GM19351 (cell line): ENCODE results near the gene UFSP2.

Source experiments
- ATAC-seq: cut with Tn5 transposase; IDR thresholded peaks from one replicate; pipeline ENCODE4 v1.9.1; 2021; ENCODE audit warnings: mild to moderate bottlenecking, moderate library complexity; ENCODE audit not compliant: unreplicated experiment

The UFSP2 gene

DNA sequence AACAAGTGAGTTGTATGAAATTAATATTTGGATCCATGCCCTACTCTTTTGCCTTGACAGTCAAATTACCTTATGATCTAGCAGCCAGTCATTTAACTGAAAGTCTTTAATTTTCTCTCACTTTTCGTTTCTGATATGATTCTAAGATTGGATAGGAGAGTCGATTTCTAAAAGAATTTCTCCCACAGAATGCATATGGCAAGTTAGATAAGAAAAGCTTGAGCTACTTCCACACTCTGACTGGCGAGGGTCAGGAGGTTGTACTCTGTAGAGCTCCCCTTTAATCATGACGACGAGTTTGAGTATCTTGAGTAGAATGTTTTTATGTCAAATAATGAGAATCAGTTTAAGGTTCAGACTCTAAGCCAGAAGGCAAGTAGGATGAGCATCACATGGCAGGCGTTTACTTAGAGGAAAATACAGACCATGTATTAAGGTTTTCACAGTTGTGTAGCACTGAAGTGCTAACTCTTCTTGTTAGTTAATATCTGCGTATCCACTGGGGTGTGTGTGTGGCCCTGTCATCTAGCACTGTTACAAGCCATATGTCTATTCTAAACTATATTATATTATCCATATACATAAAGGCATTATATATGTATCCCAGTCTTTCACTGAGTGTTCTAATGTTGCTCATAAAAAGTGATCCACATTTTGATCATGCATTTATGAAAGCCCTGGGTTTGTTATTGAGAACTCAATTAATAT lies 67.9 kb downstream of the UFSP2 start:
- no peak for ATAC-seq

DNA sequence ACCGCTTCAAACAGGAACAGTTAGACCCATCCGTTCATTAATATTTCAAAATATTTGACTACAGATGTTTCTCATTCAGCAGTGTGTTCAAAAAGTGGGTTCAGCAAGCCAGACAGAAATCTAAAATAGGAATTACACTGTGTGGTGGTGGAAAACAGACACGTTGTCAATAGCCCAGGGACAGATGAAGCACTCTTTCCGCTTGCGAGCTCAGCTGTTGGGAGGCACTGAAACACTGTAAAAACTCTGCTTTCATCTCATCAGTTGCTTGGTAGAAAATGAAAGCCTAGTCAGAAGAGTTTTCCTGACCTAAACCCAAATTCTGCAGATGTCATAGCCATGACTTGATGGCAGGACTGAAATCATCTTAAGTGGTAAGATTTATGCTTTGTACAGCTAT lies 68.6 kb downstream of the UFSP2 start:
- no peak for ATAC-seq

DNA sequence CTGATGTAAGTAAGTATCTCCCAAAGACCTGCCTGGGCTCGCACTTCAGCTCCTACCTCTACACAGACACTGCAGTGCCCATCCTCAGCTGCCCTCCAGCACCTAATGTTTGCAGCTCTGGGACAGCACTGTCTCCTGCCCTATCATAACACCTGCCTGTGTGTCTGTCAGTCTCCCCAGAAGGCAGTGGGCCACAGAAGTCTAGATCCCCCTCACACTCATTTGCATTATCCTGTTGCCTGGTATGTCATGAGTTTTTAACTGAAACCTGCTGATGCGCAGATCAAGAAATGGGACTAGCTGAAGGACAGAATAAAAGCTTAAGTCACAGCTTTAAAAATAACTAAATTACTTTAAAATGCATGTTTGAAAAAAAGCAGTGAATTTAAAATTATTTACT lies 73.0 kb downstream of the UFSP2 start:
- no peak for ATAC-seq

DNA sequence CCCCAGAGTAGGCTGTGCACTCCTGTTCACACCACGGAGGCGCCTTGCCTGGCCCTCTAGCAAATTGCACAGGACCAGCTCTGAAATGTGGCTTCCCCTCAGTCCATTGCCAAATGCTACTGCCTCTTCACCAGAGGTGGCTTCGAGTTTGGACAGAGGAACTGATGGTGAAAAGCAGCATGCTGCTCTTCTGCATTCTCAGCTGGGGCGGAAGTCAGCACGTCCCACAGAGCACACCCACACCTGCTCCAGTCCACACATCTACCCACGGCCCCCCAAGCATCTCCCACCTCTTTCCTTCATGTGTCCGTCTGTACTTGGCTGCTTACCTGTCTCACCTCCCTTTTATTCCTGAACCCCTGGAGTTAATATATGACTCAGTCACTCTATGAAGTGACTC lies 73.6 kb downstream of the UFSP2 start:
- no peak for ATAC-seq

DNA sequence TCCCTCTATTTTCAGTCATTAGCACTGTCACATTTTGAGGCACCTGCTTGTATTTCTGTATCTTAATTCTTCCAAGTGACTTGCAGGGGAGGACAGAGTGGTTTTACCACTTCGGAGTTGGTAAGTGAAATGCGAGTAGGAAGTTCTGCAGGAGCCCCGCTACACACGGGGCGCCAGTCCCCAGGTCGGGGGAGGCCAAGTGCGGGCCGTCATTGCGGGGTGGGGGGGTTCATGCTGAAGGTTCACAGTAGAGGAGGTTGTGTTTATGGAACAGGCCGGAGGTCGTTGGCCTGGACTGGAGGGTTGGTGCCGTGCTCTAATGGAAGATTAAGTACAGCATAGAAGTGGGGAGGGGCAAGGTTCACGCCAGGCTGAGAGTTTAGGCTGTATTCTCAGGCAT lies 74.1 kb downstream of the UFSP2 start:
- no peak for ATAC-seq
